SK-N-SH treated with all-trans-retinoic acid at 6 μM for 48 hours (cell line): ENCODE results near the gene C1QL1.

Source experiments
- ATAC-seq: fragments of 200-7000 bp; cut with Tn5 transposase; 3 replicates; pipeline ENCODE4 v1.9.1; 2020; ENCODE audit warnings: mild to moderate bottlenecking, moderate library complexity
- ARNTL ChIP-seq: fragments of 450-650 bp; formaldehyde crosslinking; IDR thresholded peaks from 2 replicates; pipeline ENCODE4 v1.5.0; 2020; ENCODE audit warnings: low read depth, mild to moderate bottlenecking, moderate library complexity, borderline replicate concordance
- CREB5 ChIP-seq: fragments of 250-450 bp; sonication (Bioruptor Pico); IDR thresholded peaks from 2 replicates; pipeline ENCODE4 v1.5.1; 2020; ENCODE audit warnings: low read depth, mild to moderate bottlenecking, moderate library complexity
- CSDC2 ChIP-seq: fragments of 250-450 bp; sonication (Bioruptor Pico); IDR thresholded peaks from 2 replicates; pipeline ENCODE4 v1.5.0; 2020; ENCODE audit warnings: mild to moderate bottlenecking, moderate library complexity
- CSRNP3 ChIP-seq: fragments of 250-450 bp; sonication (Bioruptor Pico); IDR thresholded peaks from 2 replicates; pipeline ENCODE4 v1.5.1; 2021; ENCODE audit warnings: mild to moderate bottlenecking, moderate library complexity
- ESRRG ChIP-seq: fragments of 250-450 bp; sonication (Bioruptor Pico); IDR thresholded peaks from 2 replicates; pipeline ENCODE4 v1.6.1; 2021; ENCODE audit warnings: mild to moderate bottlenecking
- GLIS3 ChIP-seq: fragments of 250-450 bp; sonication (Bioruptor Pico); IDR thresholded peaks from 2 replicates; pipeline ENCODE4 v1.5.0; 2020; ENCODE audit warnings: mild to moderate bottlenecking, moderate library complexity
- ISL1 ChIP-seq: fragments of 250-450 bp; sonication (Bioruptor Pico); IDR thresholded peaks from 2 replicates; pipeline ENCODE4 v2.1.2; 2022; ENCODE audit warnings: mild to moderate bottlenecking, moderate library complexity
- OSR1 ChIP-seq: fragments of 250-450 bp; sonication (Bioruptor Pico); IDR thresholded peaks from 2 replicates; pipeline ENCODE4 v1.8.0; 2022; ENCODE audit warnings: moderate library complexity, mild to moderate bottlenecking, inconsistent platforms
- RARB ChIP-seq: fragments of 250-450 bp; sonication (Bioruptor Pico); IDR thresholded peaks from 2 replicates; pipeline ENCODE4 v1.8.0; 2021; ENCODE audit warnings: mild to moderate bottlenecking, moderate library complexity
- TCF4 ChIP-seq: fragments of 250-450 bp; sonication (Bioruptor Pico); IDR thresholded peaks from 2 replicates; pipeline ENCODE4 v1.8.0; 2021; ENCODE audit warnings: mild to moderate bottlenecking, moderate library complexity, borderline replicate concordance
- TOX ChIP-seq: fragments of 250-450 bp; sonication (Bioruptor Pico); IDR thresholded peaks from 2 replicates; pipeline ENCODE4 v1.8.0; 2021; ENCODE audit warnings: mild to moderate bottlenecking, moderate library complexity, borderline replicate concordance
- TSHZ2 ChIP-seq: fragments of 250-450 bp; sonication (Bioruptor Pico); IDR thresholded peaks from 2 replicates; pipeline ENCODE4 v1.5.0; 2020; ENCODE audit warnings: mild to moderate bottlenecking, moderate library complexity
- ZC3H10 ChIP-seq: fragments of 250-450 bp; sonication (Bioruptor Pico); IDR thresholded peaks from 2 replicates; pipeline ENCODE4 v1.5.1; 2021; ENCODE audit warnings: mild to moderate bottlenecking, moderate library complexity
- ZFP30 ChIP-seq: fragments of 450-650 bp; formaldehyde crosslinking; IDR thresholded peaks from 2 replicates; pipeline ENCODE4 v1.5.0; 2022; ENCODE audit warnings: mild to moderate bottlenecking, moderate library complexity
- ZNF565 ChIP-seq: fragments of 450-650 bp; formaldehyde crosslinking; conservative IDR thresholded peaks from 2 replicates; pipeline ENCODE4 v1.5.0; 2020; ENCODE audit warnings: low read depth, mild to moderate bottlenecking, moderate library complexity
- ZNF70 ChIP-seq: fragments of 450-650 bp; formaldehyde crosslinking; IDR thresholded peaks from 2 replicates; pipeline ENCODE4 v1.5.0; 2020; ENCODE audit warnings: mild to moderate bottlenecking, moderate library complexity
- ZNF8 ChIP-seq: fragments of 450-650 bp; formaldehyde crosslinking; IDR thresholded peaks from 2 replicates; pipeline ENCODE4 v1.5.0; 2020; ENCODE audit warnings: mild to moderate bottlenecking, moderate library complexity
- TF ChIP-seq, protein P1 (sequence below): fragments of 250-450 bp; sonication (Bioruptor Pico); IDR thresholded peaks from 2 replicates; pipeline ENCODE4 v1.8.0; 2021; ENCODE audit warnings: low read depth, mild to moderate bottlenecking, moderate library complexity, borderline replicate concordance

C1QL1 gene

GRCh38 chr17:44942456-44942855, 25.6 kb downstream of the C1QL1 start (continued):
- TF ChIP-seq CSRNP3 (CRISPR knock-in tag) (no peak), TCF4 (CRISPR knock-in tag) (no peak), GLIS3 (CRISPR knock-in tag) (no peak), ZNF70 (CRISPR knock-in tag) (no peak)

DNA sequence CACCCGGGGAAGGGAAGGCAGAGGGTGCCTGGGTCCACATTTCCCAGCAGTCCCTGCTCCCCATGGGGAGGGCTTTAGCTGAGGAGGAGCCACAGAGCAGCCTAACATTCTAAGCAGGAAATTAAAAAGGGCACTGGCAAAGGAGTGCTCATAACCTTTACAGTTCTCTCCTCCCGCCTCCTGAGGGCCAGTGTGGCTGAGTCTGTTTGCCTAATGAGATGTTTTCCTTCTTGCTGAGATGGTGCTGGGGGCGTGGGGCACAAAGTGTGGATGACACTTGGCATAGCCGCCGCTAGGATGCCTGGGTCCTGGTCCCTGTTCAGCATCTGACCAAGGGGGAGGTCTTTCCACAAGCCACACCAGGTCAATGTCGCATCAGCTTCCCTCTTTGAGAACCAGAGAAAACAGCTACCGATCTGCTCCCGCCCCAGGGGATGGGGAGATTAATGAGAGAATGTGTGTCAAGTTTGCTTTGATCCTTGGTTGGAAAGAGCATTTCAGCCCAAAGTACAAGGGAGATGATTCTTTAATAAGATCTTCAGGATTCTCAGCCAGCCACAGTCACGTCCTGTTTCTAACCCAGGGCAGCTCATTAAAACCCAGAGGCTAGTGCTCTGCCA, 26.3 kb downstream of the C1QL1 start:
- TF ChIP-seq TSHZ2 (CRISPR knock-in tag) (no peak), CSDC2 (CRISPR knock-in tag) (no peak), ARNTL (CRISPR knock-in tag) (no peak), TOX (CRISPR knock-in tag) (no peak)
- TF ChIP-seq, protein P1, sequence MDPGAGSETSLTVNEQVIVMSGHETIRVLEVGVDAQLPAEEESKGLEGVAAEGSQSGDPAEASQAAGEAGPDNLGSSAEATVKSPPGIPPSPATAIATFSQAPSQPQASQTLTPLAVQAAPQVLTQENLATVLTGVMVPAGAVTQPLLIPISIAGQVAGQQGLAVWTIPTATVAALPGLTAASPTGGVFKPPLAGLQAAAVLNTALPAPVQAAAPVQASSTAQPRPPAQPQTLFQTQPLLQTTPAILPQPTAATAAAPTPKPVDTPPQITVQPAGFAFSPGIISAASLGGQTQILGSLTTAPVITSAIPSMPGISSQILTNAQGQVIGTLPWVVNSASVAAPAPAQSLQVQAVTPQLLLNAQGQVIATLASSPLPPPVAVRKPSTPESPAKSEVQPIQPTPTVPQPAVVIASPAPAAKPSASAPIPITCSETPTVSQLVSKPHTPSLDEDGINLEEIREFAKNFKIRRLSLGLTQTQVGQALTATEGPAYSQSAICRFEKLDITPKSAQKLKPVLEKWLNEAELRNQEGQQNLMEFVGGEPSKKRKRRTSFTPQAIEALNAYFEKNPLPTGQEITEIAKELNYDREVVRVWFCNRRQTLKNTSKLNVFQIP (CRISPR knock-in tag) = no peak

GRCh38 chr17:44940768-44941167, 27.3 kb downstream of the C1QL1 start:
- peak; percentile 41 for ATAC-seq

More for the DNA sequence above, 26.3 kb downstream of the C1QL1 start:
- peak; percentile 68 for ATAC-seq

DNA sequence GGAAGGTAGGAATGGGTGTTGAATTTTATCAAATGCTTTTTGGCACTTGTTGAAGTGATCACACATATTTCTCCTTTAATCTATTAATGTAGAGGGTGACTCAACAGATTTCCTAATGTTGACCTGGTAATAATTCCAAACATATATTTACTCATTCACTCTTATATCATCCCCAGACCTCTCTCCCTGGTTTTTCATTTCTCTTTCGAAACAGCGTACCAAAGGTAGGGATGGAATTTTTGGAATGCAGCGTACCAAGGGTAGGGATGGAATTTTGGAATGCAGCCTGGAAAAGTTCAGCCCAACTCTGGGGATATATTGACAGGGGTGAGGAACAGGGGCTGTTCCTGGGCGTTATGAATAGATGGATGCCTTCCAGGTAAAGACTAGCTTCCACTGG, 27.8 kb downstream of the C1QL1 start:
- TF ChIP-seq ZFP30 (no peak), ZNF8 (peak; percentile 70; the same call in 1 of the 2 replicates), ZC3H10 (no peak)
- peak; percentile 32 for ATAC-seq

More at GRCh38 chr17:44940768-44941167, 27.3 kb downstream of the C1QL1 start:
- TF ChIP-seq CREB5 (no peak), ESRRG (CRISPR knock-in tag) (no peak), CSDC2 (CRISPR knock-in tag) (no peak)
- TF ChIP-seq, protein P1 (CRISPR knock-in tag) = no peak

- ATAC-seq = no peak
- TF ChIP-seq CSDC2 (CRISPR knock-in tag) (no peak), ARNTL (CRISPR knock-in tag) (no peak), OSR1 (no peak), TSHZ2 (CRISPR knock-in tag) (no peak), RARB (CRISPR knock-in tag) (no peak), ZNF70 (CRISPR knock-in tag) (no peak), ZC3H10 (no peak), CSRNP3 (CRISPR knock-in tag) (no peak), ISL1 (CRISPR knock-in tag) (no peak), ZNF565 (CRISPR knock-in tag) (no peak)
- TF ChIP-seq, protein P1 (CRISPR knock-in tag) = no peak
These were observed 33.0 kb downstream of the C1QL1 start for GRCh38 chr17:44935116-44935515.
